HG03521 (cell line): ENCODE data around the gene TMEM114.

Source experiments
- ATAC-seq: cut with Tn5 transposase; IDR thresholded peaks from one replicate; pipeline ENCODE4 v1.9.1; 2021; ENCODE audit warnings: mild to moderate bottlenecking, moderate library complexity; ENCODE audit not compliant: unreplicated experiment

The TMEM114 gene

GRCh38 chr16:8611886-8612600 lies 21.7 kb upstream of the TMEM114 start:
- ATAC-seq: no peak

GRCh38 chr16:8611122-8611521 lies 20.8 kb upstream of the TMEM114 start:
- ATAC-seq: no peak

- no peak for ATAC-seq
Observed at GRCh38 chr16:8607214-8607613, 16.9 kb upstream of the TMEM114 start.

- ATAC-seq: no peak
Observed at GRCh38 chr16:8605554-8605953, 15.2 kb upstream of the TMEM114 start.

- ATAC-seq: no peak
Observed at GRCh38 chr16:8600144-8600775, 9.9 kb upstream of the TMEM114 start.

- no peak for ATAC-seq
Observed at GRCh38 chr16:8596581-8596980, 6.3 kb upstream of the TMEM114 start.

GRCh38 chr16:8595783-8596182 lies 5.5 kb upstream of the TMEM114 start:
- ATAC-seq: no peak

- no peak for ATAC-seq
Observed at GRCh38 chr16:8594149-8594666, 3.9 kb upstream of the TMEM114 start.

GRCh38 chr16:8591451-8591850 lies 1.1 kb upstream of the TMEM114 start:
- no peak for ATAC-seq

GRCh38 chr16:8590811-8591210 lies 500 bp upstream of the TMEM114 start:
- no peak for ATAC-seq

- no peak for ATAC-seq
Observed at GRCh38 chr16:8589057-8589899, 1.0 kb downstream of the TMEM114 start.

GRCh38 chr16:8588682-8589056 lies 1.6 kb downstream of the TMEM114 start:
- ATAC-seq: no peak

GRCh38 chr16:8587065-8587464 lies 3.2 kb downstream of the TMEM114 start:
- no peak for ATAC-seq

GRCh38 chr16:8585857-8586256 lies 4.5 kb downstream of the TMEM114 start:
- no peak for ATAC-seq

GRCh38 chr16:8585041-8585440 lies 5.3 kb downstream of the TMEM114 start:
- ATAC-seq: no peak

GRCh38 chr16:8583732-8584131 lies 6.6 kb downstream of the TMEM114 start:
- ATAC-seq: no peak

- no peak for ATAC-seq
Observed at GRCh38 chr16:8583199-8583598, 7.1 kb downstream of the TMEM114 start.

- ATAC-seq: no peak
Observed at GRCh38 chr16:8581831-8582580, 8.3 kb downstream of the TMEM114 start.

GRCh38 chr16:8579559-8579958 lies 10.8 kb downstream of the TMEM114 start:
- ATAC-seq: no peak

- no peak for ATAC-seq
Observed at GRCh38 chr16:8577678-8578304, 12.5 kb downstream of the TMEM114 start.
